ENCODE data around the gene ARHGEF1.

DNA sequence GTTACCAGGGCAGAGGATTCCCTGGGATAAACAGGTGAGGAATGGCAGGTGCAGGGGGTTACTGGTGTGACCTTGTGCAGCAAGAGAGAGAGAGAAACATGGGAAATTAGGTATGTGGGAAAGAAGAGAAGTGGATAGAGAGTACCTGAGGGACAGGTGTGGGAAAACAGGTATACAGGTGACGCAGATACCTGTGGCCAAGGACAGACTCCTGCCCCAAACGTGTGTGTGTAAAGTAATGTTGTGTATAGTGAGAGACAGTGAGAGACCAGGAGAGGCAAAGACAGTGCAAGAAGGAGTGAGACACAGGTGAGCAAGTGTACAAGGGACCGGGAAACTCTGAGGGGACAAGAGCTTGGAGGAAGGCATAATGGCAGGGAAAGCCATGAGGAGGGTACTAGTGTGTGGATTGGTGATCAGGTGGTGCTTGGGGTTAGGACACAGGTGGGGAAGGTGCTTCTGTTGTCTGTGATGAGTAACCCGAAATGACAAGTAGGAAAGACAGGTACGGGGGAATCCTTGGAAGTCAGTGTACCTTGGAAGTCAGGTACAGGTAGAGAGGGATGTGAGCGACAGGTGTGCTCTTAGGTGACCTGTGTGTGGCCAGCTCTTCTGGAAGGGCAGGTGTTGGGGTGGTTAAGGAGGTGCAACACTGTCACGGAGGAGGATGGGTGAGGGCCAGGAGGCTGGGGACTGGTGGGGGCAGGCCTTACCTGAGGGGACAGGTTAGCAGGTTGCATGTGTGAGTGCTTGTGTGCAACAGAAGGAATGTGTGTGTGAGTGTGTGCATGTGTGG is 42.4 kb downstream of the ARHGEF1 start:
- TF ChIP-seq, protein P1, sequence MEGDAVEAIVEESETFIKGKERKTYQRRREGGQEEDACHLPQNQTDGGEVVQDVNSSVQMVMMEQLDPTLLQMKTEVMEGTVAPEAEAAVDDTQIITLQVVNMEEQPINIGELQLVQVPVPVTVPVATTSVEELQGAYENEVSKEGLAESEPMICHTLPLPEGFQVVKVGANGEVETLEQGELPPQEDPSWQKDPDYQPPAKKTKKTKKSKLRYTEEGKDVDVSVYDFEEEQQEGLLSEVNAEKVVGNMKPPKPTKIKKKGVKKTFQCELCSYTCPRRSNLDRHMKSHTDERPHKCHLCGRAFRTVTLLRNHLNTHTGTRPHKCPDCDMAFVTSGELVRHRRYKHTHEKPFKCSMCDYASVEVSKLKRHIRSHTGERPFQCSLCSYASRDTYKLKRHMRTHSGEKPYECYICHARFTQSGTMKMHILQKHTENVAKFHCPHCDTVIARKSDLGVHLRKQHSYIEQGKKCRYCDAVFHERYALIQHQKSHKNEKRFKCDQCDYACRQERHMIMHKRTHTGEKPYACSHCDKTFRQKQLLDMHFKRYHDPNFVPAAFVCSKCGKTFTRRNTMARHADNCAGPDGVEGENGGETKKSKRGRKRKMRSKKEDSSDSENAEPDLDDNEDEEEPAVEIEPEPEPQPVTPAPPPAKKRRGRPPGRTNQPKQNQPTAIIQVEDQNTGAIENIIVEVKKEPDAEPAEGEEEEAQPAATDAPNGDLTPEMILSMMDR (conservative IDR thresholded peaks at IDR 0.05; ENCODE audit: low read length) = no peak
- no peak for TF ChIP-seq EZH2phosphoT487 (IDR thresholded peaks at IDR 0.05; ENCODE audit: borderline replicate concordance)
